NB4 (cell line): ENCODE results near the gene UIMC1.

Source experiments
- CTCF ChIP-seq: IDR thresholded peaks from one replicate; pipeline ENCODE4 v1.5.1; 2012; ENCODE audit warnings: low read depth, low read length
- MAX ChIP-seq: IDR thresholded peaks from 2 replicates; pipeline ENCODE4 v1.6.1; 2011; ENCODE audit warnings: low read depth, low read length
- POLR2A ChIP-seq: IDR thresholded peaks from 2 replicates; pipeline ENCODE4 v1.6.1; 2011; ENCODE audit warnings: mild to moderate bottlenecking; ENCODE audit not compliant: insufficient read length; ENCODE audit errors: extremely low read depth

- no peak for TF ChIP-seq CTCF
- no peak for TF ChIP-seq MAX
- no peak for TF ChIP-seq POLR2A
Measured at GRCh38 chr5:176868731-176869130, 137.8 kb downstream of the UIMC1 start.
